GM19452 (cell line): ENCODE results near the gene RIPOR1.

Experiments
- ATAC-seq: cut with Tn5 transposase; IDR thresholded peaks from one replicate; pipeline ENCODE4 v1.9.1; 2021; ENCODE audit not compliant: unreplicated experiment

RIPOR1 gene

DNA sequence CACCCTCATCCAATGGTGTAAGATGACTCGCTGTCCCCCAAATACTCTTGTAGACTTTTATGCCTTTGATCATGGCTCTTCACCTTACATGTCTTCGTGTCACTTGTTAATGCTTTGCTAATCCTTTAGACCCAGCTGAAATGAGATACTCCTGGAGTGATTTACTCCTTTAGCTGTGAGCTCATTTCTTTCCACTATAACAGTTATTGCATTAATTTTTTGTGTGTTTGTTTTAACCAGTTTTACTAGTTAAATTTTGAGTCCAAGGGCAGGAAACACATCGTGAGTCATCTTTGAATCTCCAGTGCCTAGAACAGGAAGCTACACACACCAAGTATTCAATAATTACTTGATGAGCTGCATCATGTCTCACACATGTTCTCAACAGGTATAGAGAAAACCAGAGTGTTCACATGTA is 27.2 kb downstream of the RIPOR1 start:
- ATAC-seq, result no peak

DNA sequence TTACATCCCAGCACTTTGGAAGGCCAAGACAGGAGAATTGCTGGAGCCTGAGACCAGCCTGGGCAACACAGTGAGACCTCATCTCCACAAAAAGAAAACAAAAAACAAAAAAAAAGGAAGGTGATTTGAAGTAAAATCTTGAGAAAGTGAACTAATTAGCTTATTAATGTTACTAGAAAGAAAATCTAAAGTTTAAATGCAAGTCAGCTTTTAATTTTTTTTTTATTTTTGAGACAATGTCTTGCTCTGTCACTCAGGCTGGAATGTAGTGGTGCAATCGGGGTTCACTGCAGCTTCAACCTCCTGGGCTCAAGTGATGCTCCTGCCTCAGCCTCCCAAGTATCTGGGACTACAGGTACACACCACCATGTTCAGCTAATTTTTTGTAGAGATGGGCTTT is 30.2 kb downstream of the RIPOR1 start:
- no peak for ATAC-seq

DNA sequence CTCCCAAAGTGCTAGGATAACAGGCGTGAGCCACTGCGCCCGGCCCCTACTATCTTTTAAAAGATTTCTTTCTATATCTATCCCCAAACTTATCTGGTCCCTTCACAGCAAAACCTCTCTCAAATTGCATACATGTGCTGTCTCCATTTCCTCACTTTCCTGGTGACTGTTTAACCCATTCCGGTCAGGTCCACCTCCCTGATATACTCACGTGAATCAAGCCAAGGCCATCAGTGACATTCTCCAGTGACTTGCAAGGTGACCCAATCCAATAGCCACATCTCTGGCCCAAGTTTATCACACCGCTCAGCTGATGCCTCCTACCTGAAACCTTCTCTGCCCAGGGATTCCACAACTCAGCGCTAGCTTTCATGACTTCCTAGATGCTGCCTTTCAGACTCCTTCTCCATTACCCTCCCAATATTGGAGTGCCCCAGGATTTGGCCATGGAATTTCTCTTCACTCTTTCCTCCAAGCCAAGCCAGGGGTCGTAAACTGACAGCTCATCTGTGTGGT is 32.3 kb downstream of the RIPOR1 start:
- no peak for ATAC-seq

DNA sequence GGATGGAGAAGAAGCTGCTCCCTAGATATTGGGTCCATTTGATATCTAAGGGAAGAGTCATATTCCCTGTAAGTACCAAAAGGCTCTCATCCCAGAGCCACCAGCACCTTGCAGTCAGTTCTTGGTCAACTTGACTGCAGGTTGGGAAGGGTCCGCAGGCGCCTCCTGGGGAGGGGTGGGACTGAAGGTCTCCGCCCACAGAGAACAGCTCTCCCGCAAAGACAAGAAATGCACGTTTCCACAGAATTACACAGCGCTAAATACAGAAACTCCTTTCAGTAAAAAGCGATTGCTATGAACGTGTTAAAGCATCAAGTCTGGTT is 32.8 kb downstream of the RIPOR1 start:
- no peak for ATAC-seq

DNA sequence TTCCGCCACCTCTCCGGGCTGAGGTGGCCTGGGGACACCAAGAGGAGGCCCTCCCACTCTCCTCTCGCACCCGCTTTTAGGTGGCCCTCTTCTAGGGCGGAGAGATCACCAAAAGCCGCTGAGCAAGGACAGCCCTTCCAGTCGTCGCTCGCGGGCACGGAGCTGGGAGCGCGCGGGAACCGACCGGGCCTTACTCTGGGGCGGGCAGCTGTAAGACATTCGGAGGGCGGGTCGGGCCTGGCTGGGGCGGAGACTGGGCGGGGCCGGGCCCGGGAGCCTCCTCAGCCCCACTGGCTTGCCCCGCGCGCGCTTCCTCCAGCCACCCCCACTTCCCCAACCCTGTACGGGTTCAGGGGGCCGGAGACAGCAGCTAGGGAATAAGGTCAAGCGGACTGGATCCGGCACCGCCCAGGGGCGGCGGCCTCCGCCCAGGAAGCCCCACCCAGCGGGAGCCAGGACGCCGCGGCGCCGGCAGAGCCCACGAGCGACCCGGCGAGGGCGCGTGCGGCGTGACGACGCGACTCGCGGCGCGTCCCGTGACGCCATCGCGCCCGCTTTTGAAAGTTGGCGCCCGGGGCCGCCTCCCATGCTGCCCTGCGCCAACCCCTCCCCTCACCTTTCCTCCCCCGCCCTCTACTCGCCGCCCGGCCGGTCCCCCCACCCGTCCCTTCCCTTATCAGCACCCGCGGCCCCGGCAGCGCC is 33.3 kb downstream of the RIPOR1 start:
- peak; percentile 79 for ATAC-seq

DNA sequence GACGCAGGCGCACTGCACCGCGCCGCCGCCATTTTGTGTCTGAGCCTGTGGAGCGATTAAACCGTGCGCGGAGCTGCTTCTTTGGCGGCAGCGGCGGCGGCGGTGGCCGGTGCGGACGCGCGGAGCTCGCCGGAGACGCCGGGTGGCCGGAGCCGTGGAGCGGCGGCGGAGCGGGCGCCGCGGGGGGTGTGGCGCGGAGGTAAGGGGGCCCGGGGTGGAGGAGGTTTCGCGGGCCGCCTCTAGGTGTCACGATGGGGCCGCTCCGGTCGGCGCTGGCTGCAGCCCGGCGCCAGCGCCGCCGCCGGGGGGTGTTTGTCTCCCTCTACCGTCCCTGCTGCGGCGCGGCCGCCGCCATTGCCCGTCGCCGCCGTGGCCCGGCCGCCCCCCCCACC is 33.9 kb downstream of the RIPOR1 start, which contains the start of gene CTCF:
TSS of gene CTCF (plus strand) at position 1 of the 392 bp plus-strand sequence. CDS start 48,307 bp downstream, outside the sequence.
- peak; percentile 46 for ATAC-seq

DNA sequence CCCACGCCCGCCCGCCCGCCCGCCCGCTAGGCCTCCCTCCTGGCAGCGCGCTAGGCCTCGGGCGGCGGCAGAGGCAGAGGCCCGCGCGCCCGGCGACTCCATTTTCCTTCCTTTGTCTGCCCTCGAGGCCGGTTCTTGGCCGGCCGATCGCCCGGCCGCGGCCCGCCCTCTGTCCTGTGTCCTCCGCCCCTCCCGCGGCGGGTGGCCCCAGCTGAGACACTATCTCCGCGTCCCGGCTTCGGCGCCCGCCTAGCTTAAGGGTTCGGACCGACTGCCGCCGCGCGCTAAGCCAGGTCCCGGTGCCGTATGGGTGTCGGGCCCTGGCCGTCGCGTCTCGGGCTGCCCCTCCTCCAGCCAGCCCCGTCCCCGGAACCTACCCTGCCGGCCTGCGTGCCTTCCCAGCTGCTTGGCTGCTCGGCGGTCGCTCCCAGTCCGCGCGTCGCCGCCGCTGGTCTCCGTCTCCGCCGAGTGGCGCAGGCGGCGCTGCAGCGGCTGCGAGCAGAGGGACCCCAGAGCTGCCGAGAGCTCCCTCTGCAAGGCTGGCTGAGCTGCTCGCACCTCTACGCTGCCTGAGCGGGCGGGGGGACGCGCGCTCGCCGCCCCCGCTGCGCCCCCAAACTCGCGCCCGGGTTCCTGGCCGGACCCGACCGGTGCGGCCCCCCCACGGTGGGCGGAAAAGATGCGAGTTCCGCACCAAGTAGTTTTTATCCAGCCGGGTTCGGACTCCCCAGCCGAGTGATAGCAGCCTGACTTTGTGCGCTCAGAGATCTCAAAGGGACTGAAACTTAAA is 34.5 kb downstream of the RIPOR1 start:
- peak; percentile 9 for ATAC-seq

DNA sequence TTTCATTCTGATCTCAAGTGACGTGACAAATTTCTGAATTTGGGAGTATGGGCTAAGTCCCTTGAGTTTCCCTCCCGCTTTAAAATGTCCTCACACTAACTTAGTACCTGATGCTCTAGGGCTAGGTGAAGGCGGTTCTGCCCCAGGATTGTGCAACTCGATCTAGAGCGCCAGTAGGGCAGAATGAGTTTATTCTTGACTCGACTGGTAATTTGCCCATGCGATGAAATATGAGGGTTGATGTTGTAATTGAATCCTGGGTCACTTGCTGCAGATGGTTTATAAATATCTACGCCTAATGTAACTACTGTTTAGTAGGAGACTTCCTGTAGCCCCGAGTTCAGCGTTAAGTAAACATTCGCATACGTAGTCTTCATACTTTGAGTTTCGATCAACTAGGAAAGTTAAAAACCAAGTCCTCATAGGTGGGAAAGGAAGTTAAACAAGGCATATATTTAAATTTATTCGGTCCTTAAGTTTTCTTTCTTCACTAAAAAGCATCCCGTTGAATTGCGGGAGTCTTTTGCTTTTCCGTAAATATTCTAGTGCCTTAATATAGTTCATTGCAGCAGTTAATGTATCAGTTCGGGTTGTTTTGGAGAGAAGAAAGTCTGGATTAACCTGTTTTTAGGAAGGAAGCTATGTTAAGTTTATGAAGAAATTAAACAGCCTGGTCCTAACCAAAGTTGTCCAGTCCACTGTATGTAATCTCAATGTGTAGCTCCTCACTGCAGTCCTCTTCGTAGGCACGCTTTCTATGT is 35.3 kb downstream of the RIPOR1 start:
- ATAC-seq, result no peak

DNA sequence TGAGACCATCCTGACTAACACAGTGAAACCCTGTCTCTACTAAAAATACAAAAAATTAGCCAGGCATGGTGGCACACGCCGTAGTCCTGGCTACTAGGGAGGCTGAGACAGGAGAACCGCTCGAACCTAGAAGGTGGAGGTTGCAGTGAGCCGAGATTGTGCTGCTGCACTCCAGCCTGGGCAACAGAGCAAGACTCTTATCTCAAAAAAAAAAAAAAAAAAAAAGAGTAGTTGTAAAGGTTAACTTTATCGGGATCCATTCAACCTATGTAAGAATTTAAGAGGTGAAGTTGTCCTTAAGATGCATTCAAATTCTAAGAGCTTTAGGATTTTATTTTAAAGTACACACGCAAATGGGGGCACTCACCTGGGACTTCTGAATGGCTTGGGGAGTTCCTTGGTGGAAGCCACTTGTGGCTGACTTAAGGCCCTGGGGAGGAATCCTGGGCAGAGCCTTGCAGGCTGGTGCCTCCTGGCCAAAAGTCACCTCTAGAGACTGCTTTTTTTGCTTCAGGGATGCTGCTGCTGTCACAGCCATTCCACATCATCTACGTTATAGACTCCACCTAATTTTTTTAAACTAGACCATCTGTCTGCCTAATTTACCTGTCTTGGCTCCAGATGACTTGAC is 37.0 kb downstream of the RIPOR1 start:
- no peak for ATAC-seq

DNA sequence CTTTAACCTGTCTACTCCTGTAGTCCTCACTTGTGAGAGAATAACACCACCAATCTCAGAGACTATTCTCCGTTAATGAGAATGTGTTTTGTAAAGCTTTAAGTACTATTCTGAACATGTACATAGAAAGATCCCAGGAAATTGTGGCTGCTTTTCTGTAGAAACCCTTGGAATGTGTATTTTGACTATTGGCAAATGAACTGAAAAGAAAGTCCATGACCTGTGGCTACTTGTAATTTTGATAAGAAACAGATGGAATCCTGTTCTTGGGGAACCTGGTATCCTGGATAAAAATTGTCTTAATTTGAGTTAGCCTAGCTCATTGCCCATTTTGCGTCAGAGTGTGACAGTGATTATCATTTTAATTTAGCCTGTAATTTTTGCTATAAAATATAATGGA is 42.8 kb downstream of the RIPOR1 start:
- no peak for ATAC-seq

DNA sequence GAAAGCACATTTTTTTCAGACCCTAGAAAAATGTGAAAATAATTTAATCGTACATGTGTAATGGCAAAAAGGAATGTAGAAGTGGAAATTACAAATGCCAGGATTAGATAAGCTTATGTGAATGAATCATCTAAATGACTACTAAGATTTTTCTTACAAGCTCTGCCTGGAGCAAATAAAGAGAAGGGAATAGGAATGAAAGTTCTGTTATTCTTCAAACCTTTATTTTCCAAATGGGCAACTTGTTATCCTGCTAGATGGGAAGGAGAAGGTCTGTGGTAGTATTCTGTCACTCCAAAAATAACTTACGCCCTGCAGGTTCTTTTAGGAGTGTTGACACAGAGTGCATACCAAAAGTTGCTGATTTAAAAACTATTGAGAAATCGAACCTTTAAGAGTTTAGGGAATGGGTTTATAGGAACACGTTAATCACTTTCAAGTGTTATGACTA is 43.4 kb downstream of the RIPOR1 start:
- no peak for ATAC-seq

DNA sequence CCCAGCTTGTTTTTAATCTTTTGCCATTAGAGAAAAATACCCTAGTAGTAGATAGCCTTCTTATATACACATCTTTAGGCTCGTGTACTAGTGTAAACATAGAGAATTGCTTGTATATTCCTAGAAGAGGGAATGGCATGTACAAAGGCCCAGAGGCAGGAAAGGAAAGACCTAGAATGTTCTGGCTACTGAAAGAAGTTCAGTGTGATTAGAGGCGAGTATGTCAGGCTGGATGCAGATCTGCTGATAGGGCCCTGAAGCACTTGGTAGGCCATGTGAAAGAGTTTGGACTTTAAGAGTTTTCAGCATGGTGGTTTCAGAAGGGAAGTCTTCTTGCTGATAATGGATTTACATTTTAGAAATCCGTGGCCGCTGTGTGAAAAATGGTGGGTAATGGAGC is 51.1 kb downstream of the RIPOR1 start:
- ATAC-seq, result no peak

DNA sequence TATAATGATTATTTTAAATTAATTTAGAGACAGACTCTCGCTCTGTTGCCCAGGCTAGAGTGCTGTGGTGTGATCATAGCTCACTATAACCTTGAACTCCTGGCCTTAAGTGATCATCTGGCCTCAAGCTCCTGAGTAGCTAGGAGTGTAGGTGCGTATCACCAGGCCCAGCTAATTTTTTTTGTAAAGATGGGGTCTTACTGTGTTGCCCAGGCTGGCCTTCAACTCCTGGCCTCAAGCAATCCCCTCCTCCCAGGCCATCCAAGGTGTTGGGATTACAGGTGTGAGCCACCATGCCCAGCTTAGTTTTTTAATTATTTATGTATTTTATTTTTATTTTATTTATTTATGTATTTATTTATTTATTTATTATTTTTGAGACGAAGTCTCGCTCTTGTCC is 51.6 kb downstream of the RIPOR1 start:
- no peak for ATAC-seq

DNA sequence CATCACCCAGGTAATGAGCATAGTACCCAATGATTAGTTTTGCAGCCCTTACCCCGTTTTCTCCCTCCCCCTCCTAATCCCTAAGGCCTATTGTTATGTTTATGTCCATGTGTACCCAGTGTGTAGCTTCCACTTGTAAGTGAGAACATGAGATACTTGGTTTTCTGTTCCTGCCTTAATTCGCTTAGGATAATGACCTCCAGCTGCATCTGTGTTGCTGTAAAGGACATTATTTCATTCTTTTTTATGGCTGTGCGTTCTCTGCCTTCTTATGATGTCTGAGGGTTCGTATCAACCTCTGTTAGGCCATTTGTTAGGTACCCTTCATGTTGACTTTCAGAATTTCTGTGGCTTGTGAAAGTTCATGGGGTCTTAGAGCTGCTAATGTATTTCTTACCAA is 64.7 kb downstream of the RIPOR1 start:
- ATAC-seq, result no peak

DNA sequence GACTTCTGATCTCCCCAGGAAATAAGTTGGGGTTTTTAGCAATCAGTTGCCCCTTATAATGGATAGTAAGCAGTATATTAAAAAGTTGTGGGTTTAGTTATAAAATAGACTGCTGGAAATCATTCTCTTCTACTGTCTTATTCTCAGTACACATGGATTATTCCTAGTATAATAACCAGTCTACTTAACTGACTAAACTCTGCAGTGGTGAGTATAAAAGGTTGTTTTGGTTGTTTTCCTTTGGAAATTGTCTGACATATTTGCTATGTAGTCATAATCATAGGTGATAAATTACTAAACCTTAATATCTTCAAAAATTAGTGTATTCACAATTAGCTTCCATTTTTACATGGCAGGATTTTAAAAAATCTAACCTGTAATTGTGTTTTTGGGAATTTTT is 65.1 kb downstream of the RIPOR1 start:
- ATAC-seq, result no peak

DNA sequence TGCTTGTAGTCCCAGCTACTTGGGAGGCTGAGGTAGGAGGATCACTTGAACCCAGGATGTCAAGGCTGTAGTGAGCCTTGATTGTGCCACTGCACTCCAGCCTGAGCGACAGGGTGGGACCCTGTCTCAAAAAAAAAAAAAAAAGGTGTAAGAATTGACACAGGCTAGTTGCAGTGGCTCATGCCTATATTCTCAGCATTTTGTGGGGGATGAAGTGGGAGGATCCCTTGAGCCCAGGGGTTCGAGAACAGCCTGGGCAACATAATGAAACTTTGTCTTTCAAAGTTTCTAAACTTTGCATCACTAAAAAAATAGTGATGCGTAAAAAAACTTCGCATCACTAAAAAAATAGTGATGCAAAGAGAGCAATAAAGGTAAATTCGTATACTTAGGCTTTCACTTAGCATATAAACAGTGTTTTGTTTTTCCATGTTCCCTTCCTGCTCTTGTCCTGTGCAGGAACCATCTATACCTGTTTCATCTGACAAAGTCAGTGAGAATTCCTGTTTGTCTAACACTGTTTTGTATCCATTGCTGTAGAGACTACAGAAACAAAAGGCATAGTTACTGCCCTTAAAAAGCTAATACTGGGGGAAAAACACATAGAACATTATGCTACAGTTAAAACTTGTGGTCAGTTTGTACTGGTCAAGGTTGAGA is 65.8 kb downstream of the RIPOR1 start:
- no peak for ATAC-seq

DNA sequence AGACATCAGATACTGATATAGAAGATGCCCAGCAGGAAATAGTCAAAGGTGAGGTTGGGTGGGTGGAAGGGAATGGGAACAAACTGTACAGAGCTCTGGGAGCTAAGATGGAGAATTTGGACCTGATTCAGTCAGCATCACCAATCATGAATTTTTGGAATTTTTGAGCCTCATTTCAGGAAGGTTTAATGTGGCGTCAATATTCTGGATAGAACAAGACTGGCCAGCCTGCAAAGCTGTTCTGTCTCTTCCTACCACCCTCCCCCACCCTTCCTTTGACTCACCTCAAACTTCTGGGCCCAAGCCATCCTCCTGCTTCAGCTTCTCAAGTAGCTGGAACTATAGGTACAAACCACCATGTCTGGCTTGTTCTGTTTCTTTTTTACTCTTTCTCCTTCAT is 66.3 kb downstream of the RIPOR1 start:
- ATAC-seq, result no peak
